GM21825 (cell line): ENCODE data around the gene HPS1.

Experiments
- ATAC-seq: cut with Tn5 transposase; IDR thresholded peaks from one replicate; pipeline ENCODE4 v1.9.1; 2021; ENCODE audit warnings: mild to moderate bottlenecking, moderate library complexity; ENCODE audit not compliant: unreplicated experiment

Gene HPS1

GRCh38 chr10:98433881-98434732 is 12.6 kb downstream of the HPS1 start:
- ATAC-seq, result no peak

- ATAC-seq, result no peak
Observed at GRCh38 chr10:98433371-98433770, 13.4 kb downstream of the HPS1 start.

GRCh38 chr10:98432330-98432729 is 14.4 kb downstream of the HPS1 start:
- no peak for ATAC-seq

GRCh38 chr10:98431016-98431415 is 15.7 kb downstream of the HPS1 start:
- no peak for ATAC-seq

DNA sequence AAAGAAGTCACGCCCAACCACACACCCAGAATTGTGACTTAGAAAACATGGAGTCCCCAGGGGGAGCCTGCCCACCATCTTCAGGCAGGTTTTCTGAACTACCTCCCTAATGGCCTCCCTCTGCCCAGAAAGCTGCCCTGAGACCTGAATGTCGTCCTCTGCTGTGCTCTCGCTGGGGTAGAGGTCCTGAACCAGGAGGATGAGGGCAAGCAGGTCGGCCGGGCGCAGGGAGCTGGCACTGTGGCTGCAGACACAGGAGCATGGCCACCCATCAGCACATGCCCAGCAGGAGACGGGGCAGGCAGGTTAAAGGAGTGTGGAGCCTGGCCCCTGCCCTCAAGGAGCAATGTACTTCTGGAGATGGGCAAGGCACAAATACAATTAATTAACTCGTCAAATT is 16.3 kb downstream of the HPS1 start:
- ATAC-seq, result no peak

DNA sequence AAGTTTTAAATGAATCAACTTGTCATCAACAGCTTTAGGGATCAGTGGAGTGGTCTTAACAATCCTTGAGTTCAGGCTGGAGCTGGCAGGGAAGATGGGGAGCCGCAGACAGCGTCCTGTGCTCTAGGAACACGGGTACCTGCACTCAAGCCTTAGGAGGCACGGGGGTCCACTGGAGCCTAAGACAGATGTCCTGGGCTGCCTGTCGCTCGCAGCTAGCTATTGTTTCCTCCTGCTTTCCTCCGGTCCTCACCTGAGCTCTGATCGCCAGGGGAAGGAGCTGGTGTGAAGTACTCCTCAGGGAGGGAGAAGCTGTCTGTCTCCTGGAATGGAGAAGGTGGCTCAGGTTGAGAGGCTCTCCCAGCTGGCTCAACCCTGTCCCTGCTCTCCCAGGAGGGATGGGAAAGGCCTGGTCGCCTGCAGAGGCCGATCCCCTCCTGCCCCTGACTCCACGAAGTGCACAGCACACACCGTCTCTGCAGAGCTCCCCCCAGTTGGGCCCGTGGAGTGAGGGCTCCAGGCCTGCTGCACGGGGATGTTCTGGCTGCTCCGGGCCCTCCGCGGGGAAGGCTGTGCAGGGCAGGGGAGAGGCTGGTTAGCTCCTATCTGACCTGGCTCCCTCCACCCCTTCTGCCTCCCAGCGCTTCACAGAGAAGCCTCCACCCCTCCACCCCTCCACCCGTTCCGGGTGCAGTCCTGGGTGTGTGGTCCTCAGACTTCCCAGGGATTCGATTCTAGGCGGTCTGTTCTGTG is 17.2 kb downstream of the HPS1 start:
- no peak for ATAC-seq

DNA sequence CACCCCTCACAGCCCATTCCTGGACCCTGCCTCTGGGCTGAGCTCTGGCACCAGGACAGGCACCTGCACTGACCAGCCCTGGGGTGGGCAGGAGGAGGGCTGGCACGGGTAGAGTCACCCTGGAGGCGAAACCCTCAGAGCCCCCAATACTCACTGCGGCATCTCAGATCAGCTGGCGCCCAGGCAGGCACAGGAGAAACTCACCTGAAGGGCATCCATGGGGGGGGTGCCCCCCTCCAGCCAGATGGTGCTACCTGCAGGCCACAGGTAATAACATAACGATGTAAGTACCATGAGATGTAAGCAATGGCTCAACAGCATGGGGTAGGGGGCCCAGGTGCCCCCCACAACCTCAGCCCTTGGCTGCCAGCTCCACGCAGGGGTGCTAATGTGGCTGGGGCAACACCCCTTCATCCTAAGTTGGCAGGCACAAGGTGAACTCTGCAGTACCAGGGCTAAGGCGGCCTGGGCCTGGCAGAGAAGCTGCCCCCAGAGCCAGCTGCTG is 19.7 kb downstream of the HPS1 start:
- ATAC-seq, result no peak

GRCh38 chr10:98425511-98426352 is 21.0 kb downstream of the HPS1 start:
- no peak for ATAC-seq

DNA sequence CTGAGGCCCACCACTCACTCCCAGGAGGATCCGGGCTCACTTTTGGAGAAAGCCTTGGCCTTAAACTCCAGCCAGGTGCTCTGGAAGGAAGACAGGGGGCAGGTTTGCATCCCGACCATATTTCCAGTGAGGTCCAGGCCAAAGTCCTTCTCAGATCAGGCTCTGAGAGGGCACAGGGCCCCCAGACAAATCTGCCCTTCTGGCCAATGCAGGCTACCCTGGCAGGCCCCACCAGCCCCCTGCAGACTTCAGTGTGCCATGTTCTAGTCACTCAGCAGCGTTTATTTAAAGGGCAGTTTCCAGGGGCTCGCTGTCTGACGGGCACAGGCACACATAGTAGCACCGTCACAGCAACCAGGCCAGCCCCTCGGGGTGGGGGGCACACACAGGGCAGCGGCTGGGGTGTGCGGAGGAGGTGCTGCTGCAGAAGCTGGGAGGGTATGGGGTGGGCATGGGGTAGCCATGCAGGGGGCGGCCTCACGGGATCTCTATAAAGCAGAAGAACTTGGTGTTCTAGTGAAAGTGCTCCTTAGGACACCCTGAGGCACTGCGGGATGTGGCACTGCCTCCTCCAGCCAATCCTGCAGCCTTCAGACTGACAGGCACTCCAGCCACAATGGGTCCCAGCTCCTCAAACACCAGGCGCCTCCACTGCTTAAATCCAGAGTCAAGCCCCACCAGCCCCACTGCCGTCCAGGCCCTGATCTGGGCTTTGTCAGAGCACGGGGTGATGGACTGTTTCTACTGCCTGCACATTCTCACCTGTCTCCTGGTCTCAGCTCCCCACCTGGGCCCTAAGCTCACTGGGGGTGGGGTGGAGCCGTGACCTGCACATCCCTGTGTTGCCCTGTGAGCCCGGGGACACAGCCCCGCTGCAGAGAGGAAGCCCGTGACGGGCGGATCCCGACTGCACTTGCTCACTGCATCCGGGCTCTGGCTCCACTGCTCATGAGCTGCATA is 22.2 kb downstream of the HPS1 start:
- ATAC-seq, result no peak

DNA sequence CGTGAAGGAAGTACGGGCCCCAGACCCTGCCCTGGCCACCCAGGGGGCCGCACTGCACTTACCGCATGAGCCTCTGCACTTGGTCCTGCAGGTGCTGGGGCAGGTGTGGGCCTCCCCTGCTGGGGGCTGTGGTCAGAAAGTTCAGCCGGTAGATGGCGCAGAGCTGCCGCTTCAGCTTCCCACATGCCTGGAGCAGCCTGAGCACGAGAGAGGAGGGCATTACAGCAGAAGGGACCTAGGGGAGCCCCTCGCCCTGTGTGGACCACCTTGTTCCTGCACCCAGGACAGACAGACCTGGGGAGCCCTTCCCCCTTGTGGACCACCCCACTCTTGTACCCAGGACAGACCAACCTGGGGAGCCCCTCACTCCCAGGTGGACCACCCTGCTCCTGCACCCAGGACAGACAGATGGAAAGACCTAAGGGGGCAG is 23.0 kb downstream of the HPS1 start:
- no peak for ATAC-seq

GRCh38 chr10:98422182-98422581 is 24.6 kb downstream of the HPS1 start:
- ATAC-seq, result no peak

DNA sequence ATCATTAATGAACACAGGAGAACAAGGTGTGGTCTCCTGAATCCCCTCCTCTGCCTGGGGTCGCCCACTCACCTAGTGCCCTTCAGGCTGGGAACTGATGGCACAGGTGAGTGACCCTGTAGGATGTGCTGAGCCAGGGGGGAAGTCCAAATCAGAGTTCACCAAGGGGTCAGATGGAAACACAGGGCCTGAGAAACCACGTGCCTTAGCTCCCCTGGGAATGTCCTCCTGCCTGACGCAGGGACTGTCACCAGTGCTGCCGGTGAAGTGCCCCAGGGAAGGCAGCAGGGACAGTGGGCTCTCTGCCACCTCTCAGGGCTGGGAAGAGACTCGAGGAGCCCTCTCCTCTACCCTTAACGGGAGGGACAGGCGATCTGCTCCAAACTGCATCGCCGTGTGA is 25.9 kb downstream of the HPS1 start:
- ATAC-seq, result no peak

- ATAC-seq, result no peak
Observed at GRCh38 chr10:98419469-98420261, 27.1 kb downstream of the HPS1 start.

DNA sequence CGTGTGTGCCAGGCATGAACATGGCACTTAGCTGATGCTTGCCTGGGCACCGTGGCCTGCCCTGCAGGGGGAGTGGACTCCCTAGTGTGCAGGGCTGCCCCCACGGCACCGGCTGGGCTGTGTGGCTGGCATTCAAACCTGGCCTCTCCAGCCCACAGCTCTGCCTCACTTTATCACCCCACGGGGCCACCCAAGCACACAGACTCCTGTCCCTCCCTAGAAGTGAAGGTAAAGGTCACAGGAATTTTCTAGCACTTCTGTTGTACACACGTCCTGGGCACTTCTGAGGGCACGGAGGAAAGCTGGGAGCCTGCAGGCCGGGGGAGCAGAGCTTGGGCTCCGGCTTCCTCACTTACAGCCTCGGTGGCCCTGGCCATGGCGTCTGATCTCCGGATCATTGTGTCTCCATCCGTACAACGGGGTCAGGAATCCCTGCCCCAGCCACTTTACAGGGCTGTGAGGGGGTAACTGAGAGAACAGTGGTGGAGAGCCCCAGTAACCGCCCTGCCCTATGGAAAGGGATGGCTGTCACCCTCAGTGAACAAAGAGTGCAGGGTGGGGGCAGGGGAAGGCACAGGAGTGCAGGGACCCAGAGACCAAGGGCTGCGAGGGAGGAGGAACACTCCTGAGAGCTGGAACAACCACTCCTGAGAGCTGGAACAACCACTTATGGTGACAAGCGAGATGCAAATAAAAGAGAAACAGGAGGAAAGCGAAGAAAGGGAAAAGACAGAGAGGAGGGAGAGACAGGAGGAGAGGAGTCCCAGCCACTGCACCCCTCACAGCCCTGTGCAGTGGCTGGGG is 27.9 kb downstream of the HPS1 start:
- ATAC-seq, result no peak

- ATAC-seq, result no peak
Observed at GRCh38 chr10:98417973-98418664, 28.6 kb downstream of the HPS1 start.

DNA sequence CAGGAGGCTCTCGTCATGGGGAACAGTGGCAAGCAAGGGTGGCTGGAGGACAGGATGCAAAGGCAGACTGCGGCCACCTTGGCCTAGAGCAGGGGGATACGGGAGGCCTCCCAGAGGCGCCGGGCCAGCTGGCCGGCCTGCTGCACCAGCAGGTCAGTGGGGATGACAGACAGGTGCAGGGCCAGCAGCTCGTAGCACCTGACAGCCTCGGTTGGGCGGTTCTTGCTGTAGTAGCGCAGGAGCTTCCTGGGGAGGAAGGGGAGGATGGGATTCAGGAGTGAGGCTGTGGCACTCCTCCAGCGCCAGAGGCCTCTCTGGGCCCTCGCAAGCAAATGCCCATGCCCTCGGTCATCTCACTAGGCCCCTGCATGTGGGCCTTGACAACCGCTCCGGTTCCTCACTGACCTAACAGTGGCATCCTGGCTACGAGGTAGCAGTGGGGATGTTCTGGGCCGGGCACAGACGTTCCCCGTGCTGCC is 29.2 kb downstream of the HPS1 start:
- no peak for ATAC-seq

DNA sequence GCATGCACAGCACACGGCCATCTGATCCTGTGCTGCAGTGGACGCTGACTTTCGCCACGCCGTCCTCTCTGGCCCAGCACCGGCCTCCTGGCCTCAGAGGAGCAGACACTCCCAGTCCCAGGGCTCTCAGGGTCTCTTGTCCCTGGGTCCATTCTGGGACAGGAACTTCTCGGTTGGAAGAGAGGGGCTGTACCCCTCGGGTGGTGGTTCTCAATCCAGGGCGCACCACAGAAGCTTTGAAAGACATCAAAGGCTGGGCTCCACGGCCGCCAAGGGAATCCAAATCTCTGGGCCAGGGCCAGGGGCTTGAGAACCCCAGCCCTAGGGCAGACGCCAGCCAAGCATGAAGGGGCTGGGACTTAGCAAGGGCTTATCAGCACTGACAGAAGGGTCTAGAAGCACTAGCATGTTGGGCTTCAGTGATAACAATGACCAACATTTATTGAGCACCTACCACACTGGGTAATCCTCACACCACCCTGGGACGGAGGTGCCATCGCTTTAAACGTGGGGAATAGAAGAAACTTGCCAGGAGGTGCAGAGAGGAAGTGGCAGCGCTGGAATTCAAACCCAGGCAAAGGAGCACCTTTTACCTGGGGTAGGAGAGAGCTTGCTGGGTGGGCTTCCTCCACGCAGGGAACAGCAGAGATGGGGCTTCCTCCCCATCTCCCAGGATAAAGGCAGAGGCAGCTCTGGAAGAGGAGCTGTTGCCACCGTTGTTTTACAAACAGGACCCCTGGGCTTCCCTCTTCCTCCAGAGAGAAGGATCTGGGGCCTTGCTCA is 29.9 kb downstream of the HPS1 start:
- ATAC-seq, result no peak
